Measurements from ENCODE around the gene UBE3A. TPM values are rescaled to one million over a fixed set of nuclear protein-coding genes. Genes with fewer than 3 reads are reported as not detected.

Gene UBE3A
- total RNA-seq, 1 donor from 2014 or later: 88.0 TPM

DNA sequence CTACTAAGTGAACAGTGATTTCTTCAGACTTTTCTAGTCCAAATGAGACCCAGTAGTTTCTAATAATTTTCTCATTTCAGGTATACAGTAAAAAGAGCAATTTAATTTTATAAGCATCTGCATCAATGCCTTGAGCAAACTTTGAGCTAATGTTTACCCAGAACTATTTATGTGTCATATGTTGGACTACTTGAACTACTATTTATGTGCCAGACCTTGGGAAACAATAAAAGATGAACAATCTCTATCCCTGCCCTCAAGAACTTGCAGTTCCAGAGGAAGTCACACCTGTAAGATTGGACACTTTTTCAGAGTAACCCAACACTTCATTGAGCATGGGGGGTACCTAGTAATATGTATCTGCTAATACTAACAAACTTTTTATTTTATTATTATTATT, 2.3 kb upstream of the UBE3A start:
- no peaks in the 10 kb centered on the region for H3K27me3 Mint-ChIP-seq (ENCODE audit: unreplicated experiment)
- H3K27ac Mint-ChIP-seq (ENCODE audit: unreplicated experiment): no peak overlapping the region
- no peak overlapping the region for H3K4me3 Mint-ChIP-seq (ENCODE audit: unreplicated experiment)
- H3K4me1 Mint-ChIP-seq (ENCODE audit: unreplicated experiment): peaks cover 20% of the 10 kb centered on the region
- H3K36me3 Mint-ChIP-seq (ENCODE audit: unreplicated experiment): no peaks in the 10 kb centered on the region
- TF ChIP-seq, protein P1, sequence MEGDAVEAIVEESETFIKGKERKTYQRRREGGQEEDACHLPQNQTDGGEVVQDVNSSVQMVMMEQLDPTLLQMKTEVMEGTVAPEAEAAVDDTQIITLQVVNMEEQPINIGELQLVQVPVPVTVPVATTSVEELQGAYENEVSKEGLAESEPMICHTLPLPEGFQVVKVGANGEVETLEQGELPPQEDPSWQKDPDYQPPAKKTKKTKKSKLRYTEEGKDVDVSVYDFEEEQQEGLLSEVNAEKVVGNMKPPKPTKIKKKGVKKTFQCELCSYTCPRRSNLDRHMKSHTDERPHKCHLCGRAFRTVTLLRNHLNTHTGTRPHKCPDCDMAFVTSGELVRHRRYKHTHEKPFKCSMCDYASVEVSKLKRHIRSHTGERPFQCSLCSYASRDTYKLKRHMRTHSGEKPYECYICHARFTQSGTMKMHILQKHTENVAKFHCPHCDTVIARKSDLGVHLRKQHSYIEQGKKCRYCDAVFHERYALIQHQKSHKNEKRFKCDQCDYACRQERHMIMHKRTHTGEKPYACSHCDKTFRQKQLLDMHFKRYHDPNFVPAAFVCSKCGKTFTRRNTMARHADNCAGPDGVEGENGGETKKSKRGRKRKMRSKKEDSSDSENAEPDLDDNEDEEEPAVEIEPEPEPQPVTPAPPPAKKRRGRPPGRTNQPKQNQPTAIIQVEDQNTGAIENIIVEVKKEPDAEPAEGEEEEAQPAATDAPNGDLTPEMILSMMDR (IDR thresholded peaks at IDR 0.05): no peak
- no peaks in the 10 kb centered on the region for H3K9me3 Mint-ChIP-seq (ENCODE audit: unreplicated experiment)
- DNase-seq (ENCODE audit: extremely low spot score, unreplicated experiment): no peak

DNA sequence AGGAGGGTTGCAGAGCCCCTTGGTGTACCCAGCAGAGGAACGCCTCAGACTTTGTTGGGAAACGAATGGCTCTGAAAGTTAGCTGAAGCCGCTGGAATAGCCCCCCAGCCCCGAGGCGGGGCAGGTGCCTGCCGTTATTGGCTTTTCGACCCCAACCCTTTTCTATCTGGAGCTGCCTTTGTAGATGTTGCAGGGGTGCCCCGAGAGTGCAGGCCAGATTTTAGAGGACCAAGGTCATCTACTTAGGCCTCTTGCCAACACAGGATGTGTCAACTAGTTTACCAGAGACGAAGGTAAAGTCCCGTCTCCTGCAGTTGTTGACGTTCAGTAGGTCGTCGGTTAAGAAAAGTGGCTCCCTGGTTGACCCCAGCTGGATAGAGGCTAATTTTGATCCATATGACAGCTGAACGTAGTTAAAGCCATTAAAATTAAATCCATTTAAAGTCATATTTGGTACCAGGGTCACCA, 579 bp upstream of the UBE3A start:
- no peak for DNase-seq (ENCODE audit: extremely low spot score, unreplicated experiment)
- peak overlapping the region; percentile 86 for H3K4me3 Mint-ChIP-seq (ENCODE audit: unreplicated experiment)
- H3K9me3 Mint-ChIP-seq (ENCODE audit: unreplicated experiment): no peaks in the 10 kb centered on the region
- peak overlapping the region; percentile 92 for H3K27ac Mint-ChIP-seq (ENCODE audit: unreplicated experiment)
- H3K36me3 Mint-ChIP-seq (ENCODE audit: unreplicated experiment): no peaks in the 10 kb centered on the region
- H3K27me3 Mint-ChIP-seq (ENCODE audit: unreplicated experiment): no peaks in the 10 kb centered on the region
- H3K4me1 Mint-ChIP-seq (ENCODE audit: unreplicated experiment): peaks cover 25% of the 10 kb centered on the region
- TF ChIP-seq, protein P1 (IDR thresholded peaks at IDR 0.05): no peak

DNA sequence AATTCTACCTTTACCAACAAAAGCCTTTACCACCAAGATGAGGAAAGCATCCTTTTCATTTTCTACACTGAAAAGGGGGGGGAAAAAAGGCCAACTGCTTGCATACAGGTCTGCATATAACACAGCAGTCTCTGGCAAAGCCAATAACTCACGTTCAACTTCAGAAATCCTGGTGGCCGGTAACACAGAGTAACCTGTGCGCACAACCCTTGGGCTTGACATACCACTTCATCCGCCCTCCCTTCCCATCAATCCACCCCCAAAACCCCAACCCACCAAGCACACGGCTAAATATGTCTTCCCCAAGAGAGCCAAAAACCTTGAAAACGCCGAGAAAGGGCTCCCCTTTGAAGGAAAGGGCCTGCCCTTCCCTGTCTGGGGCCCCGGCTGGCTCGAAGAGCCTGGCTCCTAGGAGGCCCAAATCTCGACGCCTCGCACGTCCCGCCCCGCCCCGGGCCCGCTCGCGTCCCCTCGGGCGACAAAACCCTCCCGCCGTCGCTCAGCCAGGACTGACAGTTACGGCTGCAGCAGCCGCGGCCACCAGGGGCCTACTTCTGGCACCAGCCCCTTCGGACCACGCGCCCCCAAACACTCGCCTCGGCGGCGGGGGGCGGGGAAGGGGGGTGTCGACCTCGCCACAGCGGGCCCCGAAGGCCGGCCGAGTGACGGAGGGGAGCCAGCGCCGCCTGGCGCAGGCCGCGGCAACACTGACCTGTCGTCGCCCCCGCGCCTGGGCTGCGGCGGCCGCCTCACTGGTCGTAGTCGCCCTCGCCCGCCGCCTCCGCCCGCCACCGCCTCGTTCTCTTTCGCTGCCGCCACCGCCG, 835 bp downstream of the UBE3A start:
- Mint-ChIP-seq H3K36me3 (ENCODE audit: unreplicated experiment) (no peaks in the 10 kb centered on the region), H3K27ac (ENCODE audit: unreplicated experiment) (peak overlapping the region; percentile 88), H3K4me3 (ENCODE audit: unreplicated experiment) (peak overlapping the region; percentile 93), H3K27me3 (ENCODE audit: unreplicated experiment) (no peaks in the 10 kb centered on the region), H3K9me3 (ENCODE audit: unreplicated experiment) (no peaks in the 10 kb centered on the region), H3K4me1 (ENCODE audit: unreplicated experiment) (peaks cover 30% of the 10 kb centered on the region)
- TF ChIP-seq, protein P1 (IDR thresholded peaks at IDR 0.05): peak; percentile 65
- DNase-seq (ENCODE audit: extremely low spot score, unreplicated experiment): peak; percentile 88

DNA sequence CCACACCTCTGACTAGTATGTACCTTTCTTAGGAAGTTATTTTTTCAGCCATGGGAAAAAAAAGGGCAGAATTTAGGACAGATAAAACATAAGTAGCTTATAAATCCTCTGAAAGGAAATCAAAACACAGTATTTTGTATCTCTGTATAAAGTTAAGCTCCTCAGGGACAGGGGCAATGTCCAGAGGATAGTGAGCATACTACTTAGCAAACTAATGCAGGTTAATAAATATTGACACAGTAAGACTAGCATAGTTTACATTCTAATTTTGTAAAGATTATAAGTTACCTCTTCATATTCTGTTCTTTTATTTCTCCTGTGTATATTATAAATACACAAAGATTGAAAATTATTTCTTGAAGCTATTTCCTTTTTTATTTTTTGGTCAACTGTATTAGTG, 2.1 kb downstream of the UBE3A start:
- no peaks in the 10 kb centered on the region for H3K36me3 Mint-ChIP-seq (ENCODE audit: unreplicated experiment)
- H3K27ac Mint-ChIP-seq (ENCODE audit: unreplicated experiment): no peak overlapping the region
- peak overlapping the region; percentile 93 for H3K4me3 Mint-ChIP-seq (ENCODE audit: unreplicated experiment)
- H3K27me3 Mint-ChIP-seq (ENCODE audit: unreplicated experiment): no peaks in the 10 kb centered on the region
- DNase-seq (ENCODE audit: extremely low spot score, unreplicated experiment): no peak
- TF ChIP-seq, protein P1 (IDR thresholded peaks at IDR 0.05): no peak
- no peaks in the 10 kb centered on the region for H3K9me3 Mint-ChIP-seq (ENCODE audit: unreplicated experiment)
- peaks cover 34% of the 10 kb centered on the region for H3K4me1 Mint-ChIP-seq (ENCODE audit: unreplicated experiment)

DNA sequence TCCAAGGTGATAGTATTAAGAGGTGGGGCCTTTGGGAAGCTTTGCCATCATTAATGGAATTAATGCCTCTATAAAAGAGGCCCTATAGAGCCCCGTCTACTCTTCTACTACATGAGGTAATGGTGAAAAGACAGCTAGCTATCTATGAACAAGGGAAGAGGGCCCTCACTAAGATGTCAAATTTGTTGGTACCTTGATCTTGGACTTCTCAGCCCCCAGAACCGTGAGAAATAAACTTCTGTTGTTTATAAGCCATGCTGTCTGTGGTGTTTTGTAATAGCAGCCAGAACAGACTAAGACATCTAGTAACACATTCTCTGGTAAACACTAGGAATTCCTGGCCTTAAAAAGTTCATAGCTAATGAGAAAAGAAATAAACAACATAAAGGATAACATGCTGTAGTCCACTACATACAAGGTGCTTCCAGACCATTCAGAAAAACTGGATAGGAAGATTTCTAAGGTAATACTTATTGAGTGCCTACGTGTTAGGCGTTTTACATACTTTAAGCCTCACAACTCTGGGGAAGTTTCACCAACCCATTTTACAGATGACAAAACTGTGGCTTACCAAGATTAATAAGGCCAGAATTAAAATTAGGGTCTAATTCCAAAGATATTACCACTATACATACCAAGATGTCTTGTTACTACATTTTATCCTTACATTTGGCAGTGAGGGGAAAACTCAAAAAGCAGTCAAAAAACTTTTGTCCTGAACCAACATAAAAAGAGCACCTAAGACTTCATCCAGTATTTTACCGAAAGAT, 3.2 kb downstream of the UBE3A start:
- no peak overlapping the region for H3K4me3 Mint-ChIP-seq (ENCODE audit: unreplicated experiment)
- no peak overlapping the region for H3K27ac Mint-ChIP-seq (ENCODE audit: unreplicated experiment)
- TF ChIP-seq, protein P1 (IDR thresholded peaks at IDR 0.05): no peak
- no peaks in the 10 kb centered on the region for H3K36me3 Mint-ChIP-seq (ENCODE audit: unreplicated experiment)
- H3K9me3 Mint-ChIP-seq (ENCODE audit: unreplicated experiment): no peaks in the 10 kb centered on the region
- no peak for DNase-seq (ENCODE audit: extremely low spot score, unreplicated experiment)
- H3K4me1 Mint-ChIP-seq (ENCODE audit: unreplicated experiment): peaks cover 38% of the 10 kb centered on the region
- H3K27me3 Mint-ChIP-seq (ENCODE audit: unreplicated experiment): no peaks in the 10 kb centered on the region
